ENCODE measurements around the gene INHBA. TPM values are rescaled to one million over a fixed set of nuclear protein-coding genes. Genes with fewer than 3 reads are reported as not detected.
A peak's percentile ranks its signal among the peaks of the same experiment; 100 is the strongest.

The INHBA gene
- total and polyA plus RNA-seq, 2 experiments from 2014 or later, result 0.94 to 1.3 TPM

DNA sequence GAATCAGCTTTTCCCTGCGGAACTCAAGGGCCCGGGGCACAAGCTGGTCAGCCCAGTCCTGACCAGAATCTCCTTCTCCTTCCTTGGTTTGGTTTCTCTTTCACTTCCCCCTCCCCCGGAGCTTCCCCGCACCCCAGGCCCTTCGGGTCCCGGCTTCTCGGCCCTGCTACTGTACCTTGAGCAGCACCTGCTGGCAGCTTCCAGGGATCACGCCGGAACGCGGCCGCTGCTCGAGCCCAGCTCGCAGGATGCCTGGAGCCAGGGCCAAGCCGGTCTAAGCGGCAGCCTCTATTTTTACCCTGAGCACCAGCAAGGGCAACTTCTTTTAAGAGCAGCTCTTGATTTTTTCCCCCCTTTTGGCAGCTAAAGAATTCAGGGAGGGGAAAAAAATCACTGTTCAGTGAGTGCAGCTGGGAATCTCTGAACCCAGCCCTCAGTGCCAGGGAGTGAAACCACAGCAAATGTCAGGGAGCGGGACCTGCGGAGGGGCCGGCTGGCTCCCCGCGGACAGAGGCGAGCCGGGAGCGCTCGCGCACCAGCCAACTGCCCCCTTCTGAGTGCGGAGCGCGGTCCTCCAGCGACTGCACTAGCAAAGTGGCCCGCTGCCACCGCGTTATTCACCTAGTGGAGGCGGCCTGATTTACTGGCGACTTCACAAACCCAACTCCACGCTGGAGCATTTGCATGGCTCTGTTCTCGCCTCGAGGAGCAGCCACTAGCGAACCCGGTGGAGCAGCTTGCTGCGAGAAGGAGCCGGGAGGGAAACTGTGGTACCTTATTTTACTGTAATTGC is 2.4 kb upstream of the INHBA start:
- Histone ChIP-seq H2AFZ (peak overlapping the region; percentile 97), H3F3A (replicated peaks; ENCODE audit: low read depth) (peaks cover 7% of the 10 kb centered on the region; the same call in 1 of the 2 replicates), H3K27me3 (ENCODE audit: insufficient read depth) (peaks cover 19% of the 10 kb centered on the region), H3K27ac (ENCODE audit: low read depth) (no peak overlapping the region), H3K9me2 (ENCODE audit: insufficient read depth) (no peaks in the 10 kb centered on the region), H4K20me1 (replicated peaks; ENCODE audit: insufficient read depth) (no peaks in the 10 kb centered on the region), H3K79me2 (replicated peaks; ENCODE audit: insufficient read depth) (no peaks in the 10 kb centered on the region), H3K4me1 (ENCODE audit: insufficient read depth) (peaks cover 49% of the 10 kb centered on the region), H3K4me2 (peak overlapping the region; percentile 77), H3K36me3 (ENCODE audit: insufficient read depth) (no peaks in the 10 kb centered on the region), H3K4me3 (peak overlapping the region; percentile 61)
- peak; percentile 96 for DNase-seq (ENCODE audit: low spot score)
- TF ChIP-seq, protein P1, sequence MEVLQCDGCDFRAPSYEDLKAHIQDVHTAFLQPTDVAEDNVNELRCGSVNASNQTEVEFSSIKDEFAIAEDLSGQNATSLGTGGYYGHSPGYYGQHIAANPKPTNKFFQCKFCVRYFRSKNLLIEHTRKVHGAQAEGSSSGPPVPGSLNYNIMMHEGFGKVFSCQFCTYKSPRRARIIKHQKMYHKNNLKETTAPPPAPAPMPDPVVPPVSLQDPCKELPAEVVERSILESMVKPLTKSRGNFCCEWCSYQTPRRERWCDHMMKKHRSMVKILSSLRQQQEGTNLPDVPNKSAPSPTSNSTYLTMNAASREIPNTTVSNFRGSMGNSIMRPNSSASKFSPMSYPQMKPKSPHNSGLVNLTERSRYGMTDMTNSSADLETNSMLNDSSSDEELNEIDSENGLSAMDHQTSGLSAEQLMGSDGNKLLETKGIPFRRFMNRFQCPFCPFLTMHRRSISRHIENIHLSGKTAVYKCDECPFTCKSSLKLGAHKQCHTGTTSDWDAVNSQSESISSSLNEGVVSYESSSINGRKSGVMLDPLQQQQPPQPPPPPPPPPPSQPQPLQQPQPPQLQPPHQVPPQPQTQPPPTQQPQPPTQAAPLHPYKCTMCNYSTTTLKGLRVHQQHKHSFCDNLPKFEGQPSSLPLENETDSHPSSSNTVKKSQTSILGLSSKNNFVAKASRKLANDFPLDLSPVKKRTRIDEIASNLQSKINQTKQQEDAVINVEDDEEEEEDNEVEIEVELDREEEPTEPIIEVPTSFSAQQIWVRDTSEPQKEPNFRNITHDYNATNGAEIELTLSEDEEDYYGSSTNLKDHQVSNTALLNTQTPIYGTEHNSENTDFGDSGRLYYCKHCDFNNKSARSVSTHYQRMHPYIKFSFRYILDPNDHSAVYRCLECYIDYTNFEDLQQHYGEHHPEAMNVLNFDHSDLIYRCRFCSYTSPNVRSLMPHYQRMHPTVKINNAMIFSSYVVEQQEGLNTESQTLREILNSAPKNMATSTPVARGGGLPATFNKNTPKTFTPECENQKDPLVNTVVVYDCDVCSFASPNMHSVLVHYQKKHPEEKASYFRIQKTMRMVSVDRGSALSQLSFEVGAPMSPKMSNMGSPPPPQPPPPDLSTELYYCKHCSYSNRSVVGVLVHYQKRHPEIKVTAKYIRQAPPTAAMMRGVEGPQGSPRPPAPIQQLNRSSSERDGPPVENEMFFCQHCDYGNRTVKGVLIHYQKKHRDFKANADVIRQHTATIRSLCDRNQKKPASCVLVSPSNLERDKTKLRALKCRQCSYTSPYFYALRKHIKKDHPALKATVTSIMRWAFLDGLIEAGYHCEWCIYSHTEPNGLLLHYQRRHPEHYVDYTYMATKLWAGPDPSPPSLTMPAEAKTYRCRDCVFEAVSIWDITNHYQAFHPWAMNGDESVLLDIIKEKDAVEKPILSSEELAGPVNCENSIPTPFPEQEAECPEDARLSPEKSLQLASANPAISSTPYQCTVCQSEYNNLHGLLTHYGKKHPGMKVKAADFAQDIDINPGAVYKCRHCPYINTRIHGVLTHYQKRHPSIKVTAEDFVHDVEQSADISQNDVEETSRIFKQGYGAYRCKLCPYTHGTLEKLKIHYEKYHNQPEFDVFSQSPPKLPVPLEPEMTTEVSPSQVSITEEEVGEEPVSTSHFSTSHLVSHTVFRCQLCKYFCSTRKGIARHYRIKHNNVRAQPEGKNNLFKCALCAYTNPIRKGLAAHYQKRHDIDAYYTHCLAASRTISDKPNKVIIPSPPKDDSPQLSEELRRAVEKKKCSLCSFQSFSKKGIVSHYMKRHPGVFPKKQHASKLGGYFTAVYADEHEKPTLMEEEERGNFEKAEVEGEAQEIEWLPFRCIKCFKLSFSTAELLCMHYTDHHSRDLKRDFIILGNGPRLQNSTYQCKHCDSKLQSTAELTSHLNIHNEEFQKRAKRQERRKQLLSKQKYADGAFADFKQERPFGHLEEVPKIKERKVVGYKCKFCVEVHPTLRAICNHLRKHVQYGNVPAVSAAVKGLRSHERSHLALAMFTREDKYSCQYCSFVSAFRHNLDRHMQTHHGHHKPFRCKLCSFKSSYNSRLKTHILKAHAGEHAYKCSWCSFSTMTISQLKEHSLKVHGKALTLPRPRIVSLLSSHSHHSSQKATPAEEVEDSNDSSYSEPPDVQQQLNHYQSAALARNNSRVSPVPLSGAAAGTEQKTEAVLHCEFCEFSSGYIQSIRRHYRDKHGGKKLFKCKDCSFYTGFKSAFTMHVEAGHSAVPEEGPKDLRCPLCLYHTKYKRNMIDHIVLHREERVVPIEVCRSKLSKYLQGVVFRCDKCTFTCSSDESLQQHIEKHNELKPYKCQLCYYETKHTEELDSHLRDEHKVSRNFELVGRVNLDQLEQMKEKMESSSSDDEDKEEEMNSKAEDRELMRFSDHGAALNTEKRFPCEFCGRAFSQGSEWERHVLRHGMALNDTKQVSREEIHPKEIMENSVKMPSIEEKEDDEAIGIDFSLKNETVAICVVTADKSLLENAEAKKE (CRISPR knock-in tag; IDR thresholded peaks at IDR 0.05), result peak; percentile 44; the same call in 1 of the 2 replicates
- TF ChIP-seq CREB1 (CRISPR knock-in tag; IDR thresholded peaks at IDR 0.05; ENCODE audit: low read depth), result no peak
- TF ChIP-seq, protein P2, sequence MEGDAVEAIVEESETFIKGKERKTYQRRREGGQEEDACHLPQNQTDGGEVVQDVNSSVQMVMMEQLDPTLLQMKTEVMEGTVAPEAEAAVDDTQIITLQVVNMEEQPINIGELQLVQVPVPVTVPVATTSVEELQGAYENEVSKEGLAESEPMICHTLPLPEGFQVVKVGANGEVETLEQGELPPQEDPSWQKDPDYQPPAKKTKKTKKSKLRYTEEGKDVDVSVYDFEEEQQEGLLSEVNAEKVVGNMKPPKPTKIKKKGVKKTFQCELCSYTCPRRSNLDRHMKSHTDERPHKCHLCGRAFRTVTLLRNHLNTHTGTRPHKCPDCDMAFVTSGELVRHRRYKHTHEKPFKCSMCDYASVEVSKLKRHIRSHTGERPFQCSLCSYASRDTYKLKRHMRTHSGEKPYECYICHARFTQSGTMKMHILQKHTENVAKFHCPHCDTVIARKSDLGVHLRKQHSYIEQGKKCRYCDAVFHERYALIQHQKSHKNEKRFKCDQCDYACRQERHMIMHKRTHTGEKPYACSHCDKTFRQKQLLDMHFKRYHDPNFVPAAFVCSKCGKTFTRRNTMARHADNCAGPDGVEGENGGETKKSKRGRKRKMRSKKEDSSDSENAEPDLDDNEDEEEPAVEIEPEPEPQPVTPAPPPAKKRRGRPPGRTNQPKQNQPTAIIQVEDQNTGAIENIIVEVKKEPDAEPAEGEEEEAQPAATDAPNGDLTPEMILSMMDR (conservative IDR thresholded peaks at IDR 0.05; ENCODE audit: low read depth in 2 of 2), result peak; percentile 89 to 97
- Mint-ChIP-seq H3K36me3 (ENCODE audit: low read depth) (no peaks in the 10 kb centered on the region), H3K4me1 (peaks cover 54% of the 10 kb centered on the region), H3K27me3 (ENCODE audit: insufficient read depth, low read depth, poor library complexity) (peaks cover 23% of the 10 kb centered on the region), H3K27ac (no peak overlapping the region), H3K4me3 (peak overlapping the region; percentile 74), H3K9me3 (no peaks in the 10 kb centered on the region)
- ATAC-seq, result peak; percentile 92
